HepG2 (cell line): ENCODE measurements around the gene LBX2. TPM values are rescaled to one million over a fixed set of nuclear protein-coding genes. Genes with fewer than 3 reads are reported as not detected.
A peak's percentile ranks its signal among the peaks of the same experiment; 100 is the strongest.

Experiments
- BHLHE40 ChIP-seq: IDR thresholded peaks from 2 replicates; pipeline ENCODE4 v1.6.1; 2011; ENCODE audit warnings: low read length, improper control_type of control experiment
- CAMTA2 ChIP-seq: sonication (generic); formaldehyde crosslinking; IDR thresholded peaks from 2 replicates; pipeline ENCODE4 v1.4.0; 2020; ENCODE audit warnings: mild to moderate bottlenecking, missing genetic modification reagents, borderline replicate concordance
- FOXK1 ChIP-seq: sonication (generic); formaldehyde crosslinking; IDR thresholded peaks from 2 replicates; pipeline ENCODE4 v1.4.0; 2020; ENCODE audit warnings: low read depth, missing genetic modification reagents, borderline replicate concordance
- IRX3 ChIP-seq: sonication (generic); formaldehyde crosslinking; IDR thresholded peaks from 2 replicates; pipeline ENCODE4 v1.8.1; 2023; ENCODE audit warnings: mild to moderate bottlenecking, low read depth, missing genetic modification reagents, borderline replicate concordance
- MED13 ChIP-seq: sonication (generic); formaldehyde crosslinking; IDR thresholded peaks from 2 replicates; pipeline ENCODE4 v1.5.0; 2020; ENCODE audit warnings: missing genetic modification reagents
- MEF2D ChIP-seq: sonication (generic); formaldehyde crosslinking; IDR thresholded peaks from 2 replicates; pipeline ENCODE4 v1.5.1; 2020; ENCODE audit warnings: mild to moderate bottlenecking, missing genetic modification reagents
- MTF1 ChIP-seq: sonication (generic); formaldehyde crosslinking; IDR thresholded peaks from 2 replicates; pipeline ENCODE4 v1.5.0; 2020; ENCODE audit warnings: missing genetic modification reagents
- PPARG ChIP-seq: conservative IDR thresholded peaks from 2 replicates; pipeline ENCODE4 v1.6.1; 2016; ENCODE audit warnings: missing biosample characterization, missing genetic modification reagents
- PRMT3 ChIP-seq: sonication (generic); formaldehyde crosslinking; IDR thresholded peaks from 2 replicates; pipeline ENCODE4 v1.8.1; 2022; ENCODE audit warnings: low read depth, mild to moderate bottlenecking, moderate library complexity, missing genetic modification reagents, borderline replicate concordance
- SMYD3 ChIP-seq: sonication (generic); formaldehyde crosslinking; IDR thresholded peaks from 2 replicates; pipeline ENCODE4 v1.8.1; 2023; ENCODE audit warnings: mild to moderate bottlenecking, missing genetic modification reagents
- TOPORS ChIP-seq: sonication (generic); formaldehyde crosslinking; IDR thresholded peaks from 2 replicates; pipeline ENCODE4 v1.8.0; 2023; ENCODE audit warnings: mild to moderate bottlenecking, missing genetic modification reagents
- ZNF121 ChIP-seq: sonication (generic); formaldehyde crosslinking; IDR thresholded peaks from 2 replicates; pipeline ENCODE4 v1.5.0; 2020; ENCODE audit warnings: mild to moderate bottlenecking, missing genetic modification reagents
- ZNF234 ChIP-seq: sonication (generic); formaldehyde crosslinking; conservative IDR thresholded peaks from 2 replicates; pipeline ENCODE4 v1.5.1; 2020; ENCODE audit warnings: mild to moderate bottlenecking, missing genetic modification reagents
- ZNF34 ChIP-seq: sonication (generic); formaldehyde crosslinking; IDR thresholded peaks from 2 replicates; pipeline ENCODE4 v1.4.0; 2020; ENCODE audit warnings: mild to moderate bottlenecking, missing genetic modification reagents, borderline replicate concordance
- ZNF383 ChIP-seq: sonication (generic); formaldehyde crosslinking; IDR thresholded peaks from 2 replicates; pipeline ENCODE4 v1.4.0; 2020; ENCODE audit warnings: missing genetic modification reagents, mild to moderate bottlenecking, borderline replicate concordance
- ZNF530 ChIP-seq: sonication (generic); formaldehyde crosslinking; IDR thresholded peaks from 2 replicates; pipeline ENCODE4 v1.5.0; 2020; ENCODE audit warnings: low read depth, mild to moderate bottlenecking, missing genetic modification reagents
- ZNF616 ChIP-seq: sonication (generic); formaldehyde crosslinking; IDR thresholded peaks from 2 replicates; pipeline ENCODE4 v1.5.0; 2020; ENCODE audit warnings: low read depth, mild to moderate bottlenecking, missing genetic modification reagents
- ZNF776 ChIP-seq: sonication (generic); formaldehyde crosslinking; IDR thresholded peaks from 2 replicates; pipeline ENCODE4 v1.4.0; 2020; ENCODE audit warnings: mild to moderate bottlenecking, missing genetic modification reagents
- polyA plus RNA-seq, 8 experiments: library from polyadenylated mRNA; depleted of rRNA in 3 of 8; stranded (reverse) in 7 of 8; unstranded in 1 of 8; fragments of >200 nt; fragmentation: Illumina TruSeq in 4 of 8; extraction: Trizol in 4 of 8; gene quantifications; 2 replicates each; pipeline versions ENCODE4 v1.2.1 to v1.2.3, GENCODE V29; 2011 to 2016; ENCODE audit warnings: low read depth in 4 of 8, missing spikeins in 1 of 8, mixed read lengths in 1 of 8; ENCODE audit not compliant: insufficient read depth in 1 of 8
- total RNA-seq, 5 experiments: library from RNA; depleted of rRNA; stranded (reverse); fragments of >200 nt; fragmentation: Illumina TruSeq; extraction: Trizol; gene quantifications; 2 replicates each; pipeline ENCODE4 v1.2.3, GENCODE V29; 2016; ENCODE audit warnings: low read depth in 1 of 5
- TF ChIP-seq, protein P1 (sequence below): sonication (generic); formaldehyde crosslinking; IDR thresholded peaks from 2 replicates; pipeline ENCODE4 v1.8.1; 2023; ENCODE audit warnings: missing genetic modification reagents, mild to moderate bottlenecking, borderline replicate concordance
- TF ChIP-seq, protein P2 (sequence below): sonication (generic); formaldehyde crosslinking; IDR thresholded peaks from 2 replicates; pipeline ENCODE4 v1.5.0; 2020; ENCODE audit warnings: missing genetic modification reagents
- TF ChIP-seq, protein P3 (sequence below): sonication (generic); formaldehyde crosslinking; IDR thresholded peaks from 2 replicates; pipeline ENCODE4 v1.5.1; 2020; ENCODE audit warnings: mild to moderate bottlenecking, missing genetic modification reagents, moderate library complexity
- TF ChIP-seq, protein P4 (sequence below): sonication (generic); formaldehyde crosslinking; conservative IDR thresholded peaks from 2 replicates; pipeline ENCODE4 v1.8.1; 2023; ENCODE audit warnings: missing genetic modification reagents

LBX2 gene
- total and polyA plus RNA-seq, 2 of the 13 experiments (the other 11 are each of a cell fraction or from before 2014, with no cell fraction given), result 6.4 to 8.1 TPM

DNA sequence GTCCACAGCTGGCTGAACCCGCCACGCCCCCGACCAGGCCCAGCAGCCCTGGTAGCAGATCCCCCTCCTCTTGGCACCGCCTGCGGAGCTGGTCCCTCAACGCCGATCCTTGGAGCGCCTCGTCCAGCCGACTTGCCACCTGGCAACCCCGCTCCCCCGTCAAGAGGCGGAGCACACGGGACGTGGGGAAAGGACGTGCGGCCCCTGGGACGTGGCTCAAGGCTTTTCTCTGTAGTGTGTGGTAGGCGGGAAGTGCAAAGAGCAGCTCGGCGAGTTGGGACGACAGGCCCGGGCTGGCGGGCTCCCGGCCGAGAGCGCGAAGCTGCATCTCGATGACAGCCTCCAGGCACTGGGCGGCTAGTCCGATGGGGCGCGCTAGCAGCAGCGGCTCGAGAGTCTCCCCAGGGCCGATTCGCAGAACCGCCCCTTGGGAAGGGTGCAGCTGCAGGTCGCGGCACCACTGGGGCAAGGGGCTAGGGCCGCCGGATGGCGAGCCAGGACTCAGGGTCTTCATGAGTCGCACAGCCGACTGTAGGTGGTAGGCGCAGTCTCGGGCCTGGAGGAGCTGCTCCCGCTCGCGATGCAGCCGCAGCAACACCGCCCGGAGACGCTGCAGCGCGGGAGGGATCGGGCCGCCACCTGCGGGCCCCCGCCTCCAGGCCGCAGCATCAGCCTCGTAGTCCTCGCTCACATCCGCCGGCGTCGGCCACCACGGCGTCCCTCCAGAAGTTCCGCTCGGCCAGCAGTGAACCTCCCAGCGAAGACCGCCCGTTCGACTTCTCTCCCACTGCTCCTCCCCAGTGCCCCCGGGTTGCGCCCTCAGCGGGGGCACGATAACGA lies 17.2 kb downstream of the LBX2 start (continued):
- TF ChIP-seq ZNF530 (CRISPR knock-in tag), result no peak
- TF ChIP-seq ZNF616 (CRISPR knock-in tag), result peak; percentile 53; the same call in 1 of the 2 replicates
- peak; percentile 61 for TF ChIP-seq SMYD3 (CRISPR knock-in tag)
- TF ChIP-seq TOPORS, result peak; percentile 62
- TF ChIP-seq, protein P1, sequence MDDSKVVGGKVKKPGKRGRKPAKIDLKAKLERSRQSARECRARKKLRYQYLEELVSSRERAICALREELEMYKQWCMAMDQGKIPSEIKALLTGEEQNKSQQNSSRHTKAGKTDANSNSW (CRISPR knock-in tag), result peak; percentile 84; the same call in 1 of the 2 replicates
- 0 out of 2 replicates have a peak, but pooled peaks have one; percentile 21 for TF ChIP-seq MED13
- peak; percentile 73; the same call in 1 of the 2 replicates for TF ChIP-seq ZNF776
- no peak; the same call in 1 of the 2 replicates for TF ChIP-seq ZNF234 (CRISPR knock-in tag)
- TF ChIP-seq, protein P2, sequence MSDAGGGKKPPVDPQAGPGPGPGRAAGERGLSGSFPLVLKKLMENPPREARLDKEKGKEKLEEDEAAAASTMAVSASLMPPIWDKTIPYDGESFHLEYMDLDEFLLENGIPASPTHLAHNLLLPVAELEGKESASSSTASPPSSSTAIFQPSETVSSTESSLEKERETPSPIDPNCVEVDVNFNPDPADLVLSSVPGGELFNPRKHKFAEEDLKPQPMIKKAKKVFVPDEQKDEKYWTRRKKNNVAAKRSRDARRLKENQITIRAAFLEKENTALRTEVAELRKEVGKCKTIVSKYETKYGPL (CRISPR knock-in tag), result 0 out of 2 replicates have a peak, but pooled peaks have one; percentile 61
- TF ChIP-seq ZNF383 (CRISPR knock-in tag), result peak; percentile 67; the same call in 1 of the 2 replicates
- peak; percentile 38; the same call in 1 of the 2 replicates for TF ChIP-seq ZNF121 (CRISPR knock-in tag)
- TF ChIP-seq ZNF34, result 0 out of 2 replicates have a peak, but pooled peaks have one; percentile 18
- peak; percentile 59; the same call in 1 of the 2 replicates for TF ChIP-seq IRX3
- TF ChIP-seq PPARG, result no peak
- TF ChIP-seq PRMT3, result no peak
- TF ChIP-seq CAMTA2, result peak; percentile 97
- TF ChIP-seq, protein P3, sequence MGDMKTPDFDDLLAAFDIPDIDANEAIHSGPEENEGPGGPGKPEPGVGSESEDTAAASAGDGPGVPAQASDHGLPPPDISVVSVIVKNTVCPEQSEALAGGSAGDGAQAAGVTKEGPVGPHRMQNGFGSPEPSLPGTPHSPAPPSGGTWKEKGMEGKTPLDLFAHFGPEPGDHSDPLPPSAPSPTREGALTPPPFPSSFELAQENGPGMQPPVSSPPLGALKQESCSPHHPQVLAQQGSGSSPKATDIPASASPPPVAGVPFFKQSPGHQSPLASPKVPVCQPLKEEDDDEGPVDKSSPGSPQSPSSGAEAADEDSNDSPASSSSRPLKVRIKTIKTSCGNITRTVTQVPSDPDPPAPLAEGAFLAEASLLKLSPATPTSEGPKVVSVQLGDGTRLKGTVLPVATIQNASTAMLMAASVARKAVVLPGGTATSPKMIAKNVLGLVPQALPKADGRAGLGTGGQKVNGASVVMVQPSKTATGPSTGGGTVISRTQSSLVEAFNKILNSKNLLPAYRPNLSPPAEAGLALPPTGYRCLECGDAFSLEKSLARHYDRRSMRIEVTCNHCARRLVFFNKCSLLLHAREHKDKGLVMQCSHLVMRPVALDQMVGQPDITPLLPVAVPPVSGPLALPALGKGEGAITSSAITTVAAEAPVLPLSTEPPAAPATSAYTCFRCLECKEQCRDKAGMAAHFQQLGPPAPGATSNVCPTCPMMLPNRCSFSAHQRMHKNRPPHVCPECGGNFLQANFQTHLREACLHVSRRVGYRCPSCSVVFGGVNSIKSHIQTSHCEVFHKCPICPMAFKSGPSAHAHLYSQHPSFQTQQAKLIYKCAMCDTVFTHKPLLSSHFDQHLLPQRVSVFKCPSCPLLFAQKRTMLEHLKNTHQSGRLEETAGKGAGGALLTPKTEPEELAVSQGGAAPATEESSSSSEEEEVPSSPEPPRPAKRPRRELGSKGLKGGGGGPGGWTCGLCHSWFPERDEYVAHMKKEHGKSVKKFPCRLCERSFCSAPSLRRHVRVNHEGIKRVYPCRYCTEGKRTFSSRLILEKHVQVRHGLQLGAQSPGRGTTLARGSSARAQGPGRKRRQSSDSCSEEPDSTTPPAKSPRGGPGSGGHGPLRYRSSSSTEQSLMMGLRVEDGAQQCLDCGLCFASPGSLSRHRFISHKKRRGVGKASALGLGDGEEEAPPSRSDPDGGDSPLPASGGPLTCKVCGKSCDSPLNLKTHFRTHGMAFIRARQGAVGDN (CRISPR knock-in tag), result peak; percentile 82
- 0 out of 2 replicates have a peak, but pooled peaks have one; percentile 30 for TF ChIP-seq MTF1
- TF ChIP-seq, protein P4, sequence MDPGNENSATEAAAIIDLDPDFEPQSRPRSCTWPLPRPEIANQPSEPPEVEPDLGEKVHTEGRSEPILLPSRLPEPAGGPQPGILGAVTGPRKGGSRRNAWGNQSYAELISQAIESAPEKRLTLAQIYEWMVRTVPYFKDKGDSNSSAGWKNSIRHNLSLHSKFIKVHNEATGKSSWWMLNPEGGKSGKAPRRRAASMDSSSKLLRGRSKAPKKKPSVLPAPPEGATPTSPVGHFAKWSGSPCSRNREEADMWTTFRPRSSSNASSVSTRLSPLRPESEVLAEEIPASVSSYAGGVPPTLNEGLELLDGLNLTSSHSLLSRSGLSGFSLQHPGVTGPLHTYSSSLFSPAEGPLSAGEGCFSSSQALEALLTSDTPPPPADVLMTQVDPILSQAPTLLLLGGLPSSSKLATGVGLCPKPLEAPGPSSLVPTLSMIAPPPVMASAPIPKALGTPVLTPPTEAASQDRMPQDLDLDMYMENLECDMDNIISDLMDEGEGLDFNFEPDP (CRISPR knock-in tag), result peak; percentile 99
- TF ChIP-seq FOXK1 (CRISPR knock-in tag), result no peak
- no peak for TF ChIP-seq BHLHE40
- TF ChIP-seq MEF2D, result peak; percentile 38; the same call in 1 of the 2 replicates
